ENCODE results near the gene SPAG17. TPM values are rescaled to one million over a fixed set of nuclear protein-coding genes. Genes with fewer than 3 reads are reported as not detected.

Gene SPAG17
- total and polyA plus RNA-seq, 2 donors (not counting 1 experiment from before 2014, with no cell fraction given): not detected

DNA sequence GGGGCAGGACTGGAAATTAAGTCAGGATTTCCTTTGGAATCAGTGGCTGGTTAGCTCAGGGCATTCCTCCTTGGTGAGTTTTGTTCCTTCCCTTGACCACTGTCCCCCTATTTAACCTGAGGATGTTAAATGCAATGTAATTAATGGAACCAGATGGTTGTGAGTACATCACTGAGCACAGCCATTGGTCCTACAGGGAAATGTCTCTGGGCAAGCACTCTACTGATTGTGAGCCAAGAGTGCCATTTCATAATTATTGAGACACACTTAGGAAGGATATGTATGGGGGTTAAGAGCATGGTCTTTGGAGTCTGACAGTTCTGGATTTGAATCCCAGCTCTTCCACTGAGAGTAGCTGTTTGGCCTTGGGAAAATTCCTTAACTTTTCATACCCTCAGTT, 74.4 kb downstream of the SPAG17 start:
- H3K27ac Mint-ChIP-seq: no peak overlapping the region
- H3K4me3 ChIP-seq (ENCODE audit: control extremely low read depth in 1 of 5, extremely low read depth in 1 of 5, insufficient read depth in 1 of 5, low read depth in 2 of 5, low read length in 4 of 5): no peak overlapping the region
- TF ChIP-seq, protein P1, sequence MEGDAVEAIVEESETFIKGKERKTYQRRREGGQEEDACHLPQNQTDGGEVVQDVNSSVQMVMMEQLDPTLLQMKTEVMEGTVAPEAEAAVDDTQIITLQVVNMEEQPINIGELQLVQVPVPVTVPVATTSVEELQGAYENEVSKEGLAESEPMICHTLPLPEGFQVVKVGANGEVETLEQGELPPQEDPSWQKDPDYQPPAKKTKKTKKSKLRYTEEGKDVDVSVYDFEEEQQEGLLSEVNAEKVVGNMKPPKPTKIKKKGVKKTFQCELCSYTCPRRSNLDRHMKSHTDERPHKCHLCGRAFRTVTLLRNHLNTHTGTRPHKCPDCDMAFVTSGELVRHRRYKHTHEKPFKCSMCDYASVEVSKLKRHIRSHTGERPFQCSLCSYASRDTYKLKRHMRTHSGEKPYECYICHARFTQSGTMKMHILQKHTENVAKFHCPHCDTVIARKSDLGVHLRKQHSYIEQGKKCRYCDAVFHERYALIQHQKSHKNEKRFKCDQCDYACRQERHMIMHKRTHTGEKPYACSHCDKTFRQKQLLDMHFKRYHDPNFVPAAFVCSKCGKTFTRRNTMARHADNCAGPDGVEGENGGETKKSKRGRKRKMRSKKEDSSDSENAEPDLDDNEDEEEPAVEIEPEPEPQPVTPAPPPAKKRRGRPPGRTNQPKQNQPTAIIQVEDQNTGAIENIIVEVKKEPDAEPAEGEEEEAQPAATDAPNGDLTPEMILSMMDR (IDR thresholded peaks at IDR 0.05): no peak
- no peak for TF ChIP-seq EZH2 (IDR thresholded peaks at IDR 0.05; ENCODE audit: borderline replicate concordance, insufficient read depth, low read depth, low read length, poor library complexity, severe bottlenecking)
- H3K27me3 ChIP-seq (replicated peaks in 1 of 4; ENCODE audit: control extremely low read depth in 1 of 4, control insufficient read depth in 3 of 4, insufficient read depth in 4 of 4, low read length in 3 of 4): no peaks in the 10 kb centered on the region
- H3K4me2 ChIP-seq (replicated peaks; ENCODE audit: low read depth, low read length, poor library complexity, severe bottlenecking): no peak overlapping the region
- no peak overlapping the region for H3K9ac ChIP-seq (ENCODE audit: low read length)
- H4K20me1 ChIP-seq (ENCODE audit: control insufficient read depth, insufficient read depth, low read length, poor library complexity, severe bottlenecking): no peaks in the 10 kb centered on the region
- no peak overlapping the region for H3K4me3 Mint-ChIP-seq
- no peaks in the 10 kb centered on the region for H3K27me3 Mint-ChIP-seq
- H3K4me1 Mint-ChIP-seq: no peaks in the 10 kb centered on the region
- ATAC-seq (ENCODE audit: low read depth) (no peak), DNase-seq (no peak)
- H3K4me1 ChIP-seq (ENCODE audit: control insufficient read depth in 2 of 2, insufficient read depth in 2 of 2, low read length in 2 of 2): no peaks in the 10 kb centered on the region
- no peak overlapping the region for H2AFZ ChIP-seq (ENCODE audit: insufficient read depth, low read depth, low read length, poor library complexity, severe bottlenecking)
- ChIA-PET CTCF (no interaction called here), POLR2A (no interaction called here)
- H3K27ac ChIP-seq (ENCODE audit: low read length in 2 of 2): no peak overlapping the region
- no peaks in the 10 kb centered on the region for H3K79me2 ChIP-seq (ENCODE audit: control insufficient read depth, insufficient read depth, low read length)
- H3K9me3 ChIP-seq (ENCODE audit: control extremely low read depth in 1 of 3, control insufficient read depth in 2 of 3, insufficient read depth in 1 of 3, low read length in 2 of 3): no peaks in the 10 kb centered on the region
- no peaks in the 10 kb centered on the region for H3K36me3 ChIP-seq (replicated peaks in 1 of 2; ENCODE audit: control extremely low read depth in 1 of 2, control insufficient read depth in 1 of 2, extremely low read depth in 1 of 2, insufficient read depth in 2 of 2, low read length in 1 of 2)
- H3K9me3 Mint-ChIP-seq (ENCODE audit: insufficient read depth): no peaks in the 10 kb centered on the region
- intact Hi-C loops (cut with micrococcal nuclease): no loop called here

- no peak overlapping the region for H3K27ac Mint-ChIP-seq
- DNase-seq (no peak), ATAC-seq (ENCODE audit: low read depth) (no peak)
- H2AFZ ChIP-seq (ENCODE audit: insufficient read depth, low read depth, low read length, poor library complexity, severe bottlenecking): no peak overlapping the region
- no peak overlapping the region for H3K9ac ChIP-seq (ENCODE audit: low read length)
- TF ChIP-seq EZH2 (IDR thresholded peaks at IDR 0.05; ENCODE audit: borderline replicate concordance, insufficient read depth, low read depth, low read length, poor library complexity, severe bottlenecking): no peak
- TF ChIP-seq, protein P1 (IDR thresholded peaks at IDR 0.05): no peak
- H3K4me1 ChIP-seq (ENCODE audit: control insufficient read depth in 2 of 2, insufficient read depth in 2 of 2, low read length in 2 of 2): no peaks in the 10 kb centered on the region
- no peak overlapping the region for H3K4me3 Mint-ChIP-seq
- no peaks in the 10 kb centered on the region for H3K36me3 ChIP-seq (replicated peaks in 1 of 2; ENCODE audit: control extremely low read depth in 1 of 2, control insufficient read depth in 1 of 2, extremely low read depth in 1 of 2, insufficient read depth in 2 of 2, low read length in 1 of 2)
- CTCF ChIA-PET: no interaction called here
- no peaks in the 10 kb centered on the region for H3K4me1 Mint-ChIP-seq
- no peaks in the 10 kb centered on the region for H3K79me2 ChIP-seq (ENCODE audit: control insufficient read depth, insufficient read depth, low read length)
- no peak overlapping the region for H3K4me2 ChIP-seq (replicated peaks; ENCODE audit: low read depth, low read length, poor library complexity, severe bottlenecking)
- H3K27ac ChIP-seq (ENCODE audit: low read length in 2 of 2): no peak overlapping the region
- intact Hi-C loops (cut with micrococcal nuclease): no loop called here
- H3K9me3 ChIP-seq (ENCODE audit: control extremely low read depth in 1 of 3, control insufficient read depth in 2 of 3, insufficient read depth in 1 of 3, low read length in 2 of 3): no peaks in the 10 kb centered on the region
- H3K27me3 ChIP-seq (replicated peaks in 1 of 4; ENCODE audit: control extremely low read depth in 1 of 4, control insufficient read depth in 3 of 4, insufficient read depth in 4 of 4, low read length in 3 of 4): peaks cover 0 to 5% (median 0%) of the 10 kb centered on the region in 4 experiments
- 100% methylated on average over 2 of the region's 3 CpGs for WGBS (ENCODE audit: insufficient coverage)
- H3K4me3 ChIP-seq (ENCODE audit: control extremely low read depth in 1 of 5, extremely low read depth in 1 of 5, insufficient read depth in 1 of 5, low read depth in 2 of 5, low read length in 4 of 5): no peak overlapping the region
- no peaks in the 10 kb centered on the region for H4K20me1 ChIP-seq (ENCODE audit: control insufficient read depth, insufficient read depth, low read length, poor library complexity, severe bottlenecking)
- H3K27me3 Mint-ChIP-seq: no peaks in the 10 kb centered on the region
- POLR2A ChIA-PET: no interaction called here
- H3K9me3 Mint-ChIP-seq (ENCODE audit: insufficient read depth): no peaks in the 10 kb centered on the region
Measured at GRCh38 chr1:118104951-118105350, 80.1 kb downstream of the SPAG17 start.

Data from B cell (primary cell).